Neutrophil (primary cell): ENCODE measurements around the gene TNS3.
"Not testable (repeated sequence)": the region's sequence is repeated elsewhere in the genome, so short reads cannot be mapped to it uniquely, and the experiment has no call there.

Experiments used
- H3K27ac ChIP-seq: fragments of 200-600 bp; sonication (generic); 2 replicates; pipeline ENCODE4 v1.5.1; 2016; ENCODE audit warnings: mild to moderate bottlenecking, moderate library complexity
- H3K27me3 ChIP-seq: fragments of 200-600 bp; sonication (generic); 2 replicates; pipeline ENCODE4 v1.6.0; 2016; ENCODE audit warnings: mild to moderate bottlenecking
- H3K36me3 ChIP-seq: fragments of 200-600 bp; sonication (generic); 2 replicates; pipeline ENCODE4 v1.5.1; 2017
- H3K4me1 ChIP-seq, 2 experiments: fragments of 200-600 bp in 1 of 2; sonication (generic) in 1 of 2; 1 replicate in 1 of 2; 2 replicates in 1 of 2; pipeline versions ENCODE4 v1.5.1 to v1.6.1; 2013 to 2016; ENCODE audit warnings: low read depth in 1 of 2, low read length in 1 of 2, mild to moderate bottlenecking in 1 of 2, moderate library complexity in 1 of 2; ENCODE audit not compliant: control insufficient read depth in 1 of 2, insufficient read depth in 1 of 2
- H3K4me3 ChIP-seq, 2 experiments: fragments of 200-600 bp in 1 of 2; sonication (generic) in 1 of 2; 1 replicate in 1 of 2; 2 replicates in 1 of 2; pipeline ENCODE4 v1.5.1; 2013 to 2016; ENCODE audit warnings: low read depth in 1 of 2, low read length in 1 of 2, mild to moderate bottlenecking in 1 of 2, moderate library complexity in 1 of 2
- H3K9me3 ChIP-seq: fragments of 200-600 bp; sonication (generic); 2 replicates; pipeline ENCODE4 v1.5.1; 2016
- TF ChIP-seq, protein P1 (sequence below): fragments of 200-600 bp; sonication (generic); IDR thresholded peaks from 2 replicates; pipeline ENCODE4 v1.5.1; 2016; ENCODE audit warnings: antibody characterized with exemption

Gene TNS3

DNA sequence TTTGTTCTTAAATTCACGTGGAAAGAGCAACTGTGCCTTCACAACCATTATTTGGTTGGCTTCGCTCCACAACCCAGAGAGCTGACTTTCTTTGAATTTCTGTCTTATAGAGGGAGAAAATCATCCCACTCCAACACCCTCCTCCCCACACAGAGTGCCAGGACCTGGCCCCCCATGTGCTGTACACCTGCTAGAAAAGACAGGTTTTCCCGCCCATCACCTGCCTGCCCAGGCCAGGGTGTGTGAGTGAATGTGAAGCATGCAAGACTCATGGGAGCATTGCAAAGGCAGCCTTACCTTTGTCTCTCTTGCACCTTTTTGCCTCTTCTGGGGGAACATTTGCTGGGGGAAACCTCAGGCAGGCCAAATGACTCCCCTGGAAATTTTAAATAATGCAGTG lies 319.0 kb downstream of the TNS3 start:
- no peaks in the 10 kb centered on the region for H3K9me3 ChIP-seq
- H3K36me3 ChIP-seq: no peaks in the 10 kb centered on the region
- TF ChIP-seq, protein P1, sequence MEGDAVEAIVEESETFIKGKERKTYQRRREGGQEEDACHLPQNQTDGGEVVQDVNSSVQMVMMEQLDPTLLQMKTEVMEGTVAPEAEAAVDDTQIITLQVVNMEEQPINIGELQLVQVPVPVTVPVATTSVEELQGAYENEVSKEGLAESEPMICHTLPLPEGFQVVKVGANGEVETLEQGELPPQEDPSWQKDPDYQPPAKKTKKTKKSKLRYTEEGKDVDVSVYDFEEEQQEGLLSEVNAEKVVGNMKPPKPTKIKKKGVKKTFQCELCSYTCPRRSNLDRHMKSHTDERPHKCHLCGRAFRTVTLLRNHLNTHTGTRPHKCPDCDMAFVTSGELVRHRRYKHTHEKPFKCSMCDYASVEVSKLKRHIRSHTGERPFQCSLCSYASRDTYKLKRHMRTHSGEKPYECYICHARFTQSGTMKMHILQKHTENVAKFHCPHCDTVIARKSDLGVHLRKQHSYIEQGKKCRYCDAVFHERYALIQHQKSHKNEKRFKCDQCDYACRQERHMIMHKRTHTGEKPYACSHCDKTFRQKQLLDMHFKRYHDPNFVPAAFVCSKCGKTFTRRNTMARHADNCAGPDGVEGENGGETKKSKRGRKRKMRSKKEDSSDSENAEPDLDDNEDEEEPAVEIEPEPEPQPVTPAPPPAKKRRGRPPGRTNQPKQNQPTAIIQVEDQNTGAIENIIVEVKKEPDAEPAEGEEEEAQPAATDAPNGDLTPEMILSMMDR: no peak
- no peaks in the 10 kb centered on the region for H3K27me3 ChIP-seq
- no peak overlapping the region for H3K27ac ChIP-seq
- no peak overlapping the region for H3K4me3 ChIP-seq
- H3K4me1 ChIP-seq: no peaks in the 10 kb centered on the region

- H3K27me3 ChIP-seq, H3K36me3 ChIP-seq, H3K4me1 ChIP-seq: not testable (repeated sequence)
Measured at GRCh38 chr7:47262160-47262559, 319.8 kb downstream of the TNS3 start.

DNA sequence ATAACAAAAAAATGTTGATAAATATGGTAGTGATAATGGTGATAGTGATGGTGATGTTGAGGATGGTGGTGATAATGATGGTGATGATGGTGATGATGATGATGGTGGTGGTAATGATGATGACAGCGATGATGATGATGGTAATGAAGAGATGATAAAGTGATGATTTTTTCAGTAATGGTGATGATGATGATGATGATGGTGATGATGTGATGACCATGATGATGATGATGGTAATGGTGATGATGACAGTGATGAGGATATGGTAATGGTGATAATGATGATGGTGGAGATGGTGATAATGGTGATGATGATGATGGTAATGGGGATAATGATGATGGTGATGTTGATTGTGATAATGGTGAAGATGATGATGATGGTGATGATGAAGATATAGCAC lies 321.6 kb downstream of the TNS3 start:
- Histone ChIP-seq H3K4me1 (no peaks in the 10 kb centered on the region), H3K4me3 (no peak overlapping the region), H3K27me3 (no peaks in the 10 kb centered on the region), H3K9me3 (no peaks in the 10 kb centered on the region), H3K27ac (no peak overlapping the region), H3K36me3 (no peaks in the 10 kb centered on the region)
- TF ChIP-seq, protein P1: no peak

More at GRCh38 chr7:47262160-47262559, 319.8 kb downstream of the TNS3 start:
- not testable (repeated sequence) for H3K9me3 ChIP-seq, H3K4me3 ChIP-seq, H3K27ac ChIP-seq

GRCh38 chr7:47259682-47260081 lies 322.2 kb downstream of the TNS3 start:
- no peak overlapping the region for H3K4me3 ChIP-seq
- H3K27ac ChIP-seq: no peak overlapping the region
- H3K27me3 ChIP-seq: no peaks in the 10 kb centered on the region
- H3K4me1 ChIP-seq: peaks cover under 1 to 1% of the 10 kb centered on the region in 2 experiments
- H3K9me3 ChIP-seq: no peaks in the 10 kb centered on the region
- H3K36me3 ChIP-seq: no peaks in the 10 kb centered on the region
- TF ChIP-seq, protein P1: no peak

GRCh38 chr7:47258798-47259197 lies 323.1 kb downstream of the TNS3 start:
- Histone ChIP-seq H3K36me3 (no peaks in the 10 kb centered on the region), H3K4me3 (no peak overlapping the region), H3K27ac (no peak overlapping the region), H3K27me3 (peaks cover 6% of the 10 kb centered on the region), H3K9me3 (no peaks in the 10 kb centered on the region), H3K4me1 (peaks cover 6 to 10% of the 10 kb centered on the region in 2 experiments)
- TF ChIP-seq, protein P1: no peak

DNA sequence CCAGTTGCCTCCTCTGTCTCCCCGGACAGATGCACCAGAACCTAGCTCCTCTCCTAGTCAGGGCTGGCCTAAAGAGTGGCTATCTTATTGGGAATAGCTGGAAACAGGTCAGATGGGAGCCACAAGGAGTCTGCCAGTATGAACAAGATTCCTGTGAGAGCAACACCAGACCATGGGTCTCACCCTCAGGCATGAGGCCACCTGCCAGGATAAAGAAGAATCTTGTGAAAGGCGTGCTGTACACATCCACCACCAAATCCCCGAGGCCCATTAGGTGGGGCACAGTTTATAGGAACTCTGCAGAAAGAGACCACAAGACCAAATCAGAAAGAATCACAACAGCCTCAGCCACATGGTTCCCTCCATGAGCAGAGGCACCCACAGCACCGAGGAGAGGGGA lies 325.9 kb downstream of the TNS3 start:
- no peak overlapping the region for H3K4me3 ChIP-seq
- H3K9me3 ChIP-seq: no peaks in the 10 kb centered on the region
- H3K27ac ChIP-seq: no peak overlapping the region
- TF ChIP-seq, protein P1: no peak
- H3K4me1 ChIP-seq: peaks cover 8 to 13% of the 10 kb centered on the region in 2 experiments
- H3K27me3 ChIP-seq: peaks cover 18% of the 10 kb centered on the region
- H3K36me3 ChIP-seq: no peaks in the 10 kb centered on the region
